CD14-positive monocyte (primary cell): ENCODE results near the gene ZBTB7C. TPM values are rescaled to one million over a fixed set of nuclear protein-coding genes. Genes with fewer than 3 reads are reported as not detected.

Experiments used
- DNase-seq, 3 donors: peaks; one replicate each; pipeline ENCODE4 v3.0.0-alpha.2; 2011 to 2022
- H2AFZ ChIP-seq: 2 replicates; pipeline ENCODE4 v1.6.0; 2012; ENCODE audit warnings: mild to moderate bottlenecking, low read depth, low read length, inconsistent platforms; ENCODE audit not compliant: insufficient read depth, poor library complexity, severe bottlenecking
- H3K27ac ChIP-seq, 2 donors: 1 replicate in 1 of 2; 2 replicates in 1 of 2; pipeline ENCODE4 v1.5.1; 2012 to 2013; ENCODE audit warnings: low read length in 2 of 2, control low read depth in 1 of 2, inconsistent platforms in 1 of 2, low read depth in 1 of 2, mild to moderate bottlenecking in 1 of 2
- H3K27me3 ChIP-seq, 2 donors: one replicate each; pipeline versions ENCODE4 v1.6.0 to v1.6.1; 2011 to 2013; ENCODE audit warnings: low read length in 2 of 2; ENCODE audit not compliant: control insufficient read depth in 2 of 2, insufficient read depth in 2 of 2
- H3K36me3 ChIP-seq, 2 donors: replicated peaks in 1 of 2; 1 replicate in 1 of 2; 2 replicates in 1 of 2; pipeline versions ENCODE4 v1.5.1 to v1.6.1; 2012 to 2013; ENCODE audit warnings: low read length in 2 of 2, control low read depth in 1 of 2, inconsistent platforms in 1 of 2, mild to moderate bottlenecking in 1 of 2; ENCODE audit not compliant: insufficient read depth in 2 of 2, control insufficient read depth in 1 of 2
- H3K4me1 ChIP-seq, 2 donors: 1 replicate in 1 of 2; 2 replicates in 1 of 2; pipeline versions ENCODE4 v1.5.1 to v1.6.1; 2012 to 2013; ENCODE audit warnings: low read length in 2 of 2, control low read depth in 1 of 2, inconsistent platforms in 1 of 2, mild to moderate bottlenecking in 1 of 2, moderate library complexity in 1 of 2; ENCODE audit not compliant: insufficient read depth in 2 of 2, control insufficient read depth in 1 of 2
- H3K4me2 ChIP-seq: replicated peaks from 2 replicates; pipeline ENCODE3; 2012; ENCODE audit warnings: low read length, moderate library complexity, mild to moderate bottlenecking; ENCODE audit not compliant: poor library complexity, severe bottlenecking; ENCODE audit errors: extremely low read depth
- H3K4me3 ChIP-seq, 3 experiments: fragments of 200-600 bp in 1 of 3; sonication (generic) in 1 of 3; replicated peaks in 1 of 3; 1 replicate in 2 of 3; 2 replicates in 1 of 3; pipeline ENCODE4 v1.5.1; 2011 to 2013; ENCODE audit warnings: low read length in 3 of 3, mild to moderate bottlenecking in 3 of 3, control low read depth in 2 of 3, low read depth in 2 of 3, inconsistent platforms in 1 of 3, moderate library complexity in 1 of 3
- H3K79me2 ChIP-seq: 2 replicates; pipeline ENCODE4 v1.6.0; 2012; ENCODE audit warnings: mild to moderate bottlenecking, control low read depth, inconsistent platforms, low read length, moderate library complexity; ENCODE audit not compliant: insufficient read depth
- H3K9ac ChIP-seq: 2 replicates; pipeline ENCODE4 v1.6.0; 2017; ENCODE audit warnings: low read length, mild to moderate bottlenecking; ENCODE audit not compliant: insufficient read depth, poor library complexity, severe bottlenecking
- H3K9me3 ChIP-seq, 2 donors: replicated peaks in 1 of 2; 1 replicate in 1 of 2; 2 replicates in 1 of 2; pipeline versions ENCODE4 v1.5.1 to v1.6.1; 2012 to 2013; ENCODE audit warnings: low read length in 2 of 2, control low read depth in 1 of 2; ENCODE audit not compliant: control insufficient read depth in 1 of 2, insufficient read depth in 1 of 2
- H4K20me1 ChIP-seq: 2 replicates; pipeline ENCODE4 v1.6.0; 2012; ENCODE audit warnings: mild to moderate bottlenecking, low read length, control low read depth, moderate library complexity; ENCODE audit not compliant: insufficient read depth
- H3K27ac Mint-ChIP-seq, 7 donors: one replicate each; pipeline ENCODE4 v1.8.0; 2020; ENCODE audit warnings: mild to moderate bottlenecking in 7 of 7, mixed read lengths in 7 of 7, moderate library complexity in 6 of 7, inconsistent platforms in 2 of 7
- H3K27me3 Mint-ChIP-seq, 3 donors: one replicate each; pipeline ENCODE4 v1.8.0; 2021 to 2022; ENCODE audit warnings: low read depth in 3 of 3, mild to moderate bottlenecking in 3 of 3, mixed read lengths in 3 of 3, moderate library complexity in 3 of 3, inconsistent platforms in 1 of 3
- H3K36me3 Mint-ChIP-seq, 2 donors: one replicate each; pipeline ENCODE4 v1.8.0; 2020; ENCODE audit warnings: mixed read lengths in 2 of 2, inconsistent platforms in 1 of 2, mild to moderate bottlenecking in 1 of 2
- H3K4me1 Mint-ChIP-seq: one replicate; pipeline ENCODE4 v1.8.0; 2020; ENCODE audit warnings: mild to moderate bottlenecking, mixed read lengths
- H3K4me3 Mint-ChIP-seq, 2 donors: one replicate each; pipeline ENCODE4 v1.8.0; 2020; ENCODE audit warnings: mild to moderate bottlenecking in 2 of 2, mixed read lengths in 2 of 2, moderate library complexity in 1 of 2
- H3K9me3 Mint-ChIP-seq, 7 donors: one replicate each; pipeline ENCODE4 v1.8.0; 2020 to 2022; ENCODE audit warnings: mixed read lengths in 7 of 7, mild to moderate bottlenecking in 6 of 7, moderate library complexity in 6 of 7, inconsistent platforms in 2 of 7
- WGBS: methylation state at CpG from one replicate; pipeline ENCODE4 v1.1.5; 2013; ENCODE audit warnings: missing lambda C conversion rate; ENCODE audit not compliant: insufficient coverage; 5-methylcytosine and 5-hydroxymethylcytosine counted together
- intact Hi-C, 2 donors: fragments of 100-400 bp; cut with micrococcal nuclease; formaldehyde crosslinking; loops; one replicate each; pipeline versions ENCODE4 v1.15.0 to v1.15.1; 2023
- polyA plus RNA-seq, 3 donors: library from polyadenylated mRNA; depleted of rRNA in 1 of 3; unstranded in 2 of 3; stranded (reverse) in 1 of 3; fragments of 300-500 nt in 2 of 3; fragments of >200 nt in 1 of 3; fragmentation: Illumina TruSeq in 2 of 3; gene quantifications; 1 replicate in 2 of 3; 2 replicates in 1 of 3; pipeline ENCODE4 v1.2.3, GENCODE V29; 2012 to 2021
- TF ChIP-seq, protein P1 (sequence below): fragments of 200-600 bp; IDR thresholded peaks from one replicate; pipeline ENCODE4 v1.8.0; 2022; ENCODE audit warnings: antibody characterized with exemption, mild to moderate bottlenecking

The ZBTB7C gene
- polyA plus RNA-seq, 3 donors = 0.03 to 0.09 TPM; not detected in 1

DNA sequence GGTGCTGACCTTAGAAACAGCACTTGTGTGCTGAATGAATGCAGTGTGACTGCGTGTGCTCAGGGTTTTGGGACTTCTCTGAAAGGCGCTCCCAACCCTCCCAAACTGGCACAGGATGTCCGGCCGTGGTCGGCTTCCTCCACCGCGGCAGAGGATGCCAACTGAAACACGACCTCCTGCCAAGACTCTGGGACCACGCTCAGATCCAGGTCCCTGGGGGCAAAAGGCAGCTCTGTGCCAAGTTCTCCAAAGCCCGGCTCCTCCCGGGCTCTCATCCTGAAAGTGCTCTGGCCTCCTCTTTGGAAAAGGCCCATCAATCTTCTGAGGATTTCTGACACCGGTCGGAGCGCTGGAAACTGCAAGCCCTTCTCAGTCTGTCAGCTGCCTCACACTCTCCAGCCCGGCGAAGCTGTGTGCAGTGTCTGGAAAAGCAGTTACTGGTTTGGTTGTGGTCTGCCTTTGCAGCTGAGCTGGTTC, 32.3 kb upstream of the ZBTB7C start:
- intact Hi-C loops = loop anchor here (10.0 kb wide), 2 partner anchors 207 to 417 kb away; no protein-coding TSS in a partner anchor
- Histone ChIP-seq H2AFZ (no peak overlapping the region), H3K9ac (no peak overlapping the region), H3K4me3 (no peak overlapping the region), H3K27me3 (peaks cover 18 to 28% of the 10 kb centered on the region in 2 donors), H3K4me1 (peaks cover 1 to 2% of the 10 kb centered on the region in 2 donors), H3K4me2 (no peak overlapping the region), H4K20me1 (no peaks in the 10 kb centered on the region), H3K9me3 (no peaks in the 10 kb centered on the region), H3K36me3 (no peaks in the 10 kb centered on the region), H3K79me2 (no peaks in the 10 kb centered on the region), H3K27ac (no peak overlapping the region)
- Mint-ChIP-seq H3K27me3 (peaks cover 24 to 45% (median 28%) of the 10 kb centered on the region in 3 donors), H3K9me3 (no peaks in the 10 kb centered on the region), H3K36me3 (no peaks in the 10 kb centered on the region), H3K27ac (no peak overlapping the region), H3K4me1 (peaks cover 11% of the 10 kb centered on the region), H3K4me3 (peak overlapping the region in 1 of 2 donors; percentile 33)
- no peak for DNase-seq
- 18% methylated on average over 12 of the region's 16 CpGs for WGBS
- TF ChIP-seq, protein P1, sequence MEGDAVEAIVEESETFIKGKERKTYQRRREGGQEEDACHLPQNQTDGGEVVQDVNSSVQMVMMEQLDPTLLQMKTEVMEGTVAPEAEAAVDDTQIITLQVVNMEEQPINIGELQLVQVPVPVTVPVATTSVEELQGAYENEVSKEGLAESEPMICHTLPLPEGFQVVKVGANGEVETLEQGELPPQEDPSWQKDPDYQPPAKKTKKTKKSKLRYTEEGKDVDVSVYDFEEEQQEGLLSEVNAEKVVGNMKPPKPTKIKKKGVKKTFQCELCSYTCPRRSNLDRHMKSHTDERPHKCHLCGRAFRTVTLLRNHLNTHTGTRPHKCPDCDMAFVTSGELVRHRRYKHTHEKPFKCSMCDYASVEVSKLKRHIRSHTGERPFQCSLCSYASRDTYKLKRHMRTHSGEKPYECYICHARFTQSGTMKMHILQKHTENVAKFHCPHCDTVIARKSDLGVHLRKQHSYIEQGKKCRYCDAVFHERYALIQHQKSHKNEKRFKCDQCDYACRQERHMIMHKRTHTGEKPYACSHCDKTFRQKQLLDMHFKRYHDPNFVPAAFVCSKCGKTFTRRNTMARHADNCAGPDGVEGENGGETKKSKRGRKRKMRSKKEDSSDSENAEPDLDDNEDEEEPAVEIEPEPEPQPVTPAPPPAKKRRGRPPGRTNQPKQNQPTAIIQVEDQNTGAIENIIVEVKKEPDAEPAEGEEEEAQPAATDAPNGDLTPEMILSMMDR = no peak

DNA sequence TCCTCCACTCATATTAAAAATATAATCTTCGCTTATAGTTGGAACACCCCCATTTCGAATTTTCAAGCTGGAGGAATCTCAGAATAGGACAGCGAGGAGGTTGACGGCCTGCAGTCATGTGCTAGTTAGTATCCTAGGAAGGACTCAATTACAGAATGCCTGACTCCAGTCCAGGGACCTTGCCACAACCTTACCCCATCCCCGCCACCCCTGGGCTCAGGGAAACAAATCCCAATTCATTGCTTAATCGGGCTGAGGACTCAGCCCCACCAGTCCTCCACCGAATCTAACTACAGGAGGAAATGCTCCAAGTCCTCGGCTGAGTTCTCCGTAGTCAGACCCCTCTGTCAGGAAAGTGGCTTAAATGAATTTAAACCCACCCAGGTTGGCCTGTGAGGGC, 31.7 kb upstream of the ZBTB7C start:
- H3K4me1 ChIP-seq = no peaks in the 10 kb centered on the region
- WGBS = 80% methylated on average over 4 of the region's 9 CpGs
- no peaks in the 10 kb centered on the region for H4K20me1 ChIP-seq
- no peak overlapping the region for H3K4me2 ChIP-seq
- DNase-seq = no peak
- no peak overlapping the region for H3K4me3 ChIP-seq
- no peak overlapping the region for H3K27ac ChIP-seq
- H3K27me3 Mint-ChIP-seq = peaks cover 24 to 45% (median 29%) of the 10 kb centered on the region in 3 donors
- H3K79me2 ChIP-seq = no peaks in the 10 kb centered on the region
- intact Hi-C loops = loop anchor here (10.0 kb wide), 2 partner anchors 206 to 416 kb away; no protein-coding TSS in a partner anchor
- H3K36me3 Mint-ChIP-seq = no peaks in the 10 kb centered on the region
- H3K27ac Mint-ChIP-seq = no peak overlapping the region
- peaks cover 18 to 28% of the 10 kb centered on the region in 2 donors for H3K27me3 ChIP-seq
- no peaks in the 10 kb centered on the region for H3K36me3 ChIP-seq
- no peak overlapping the region for H3K9ac ChIP-seq
- H3K9me3 Mint-ChIP-seq = no peaks in the 10 kb centered on the region
- TF ChIP-seq, protein P1 = no peak
- H3K9me3 ChIP-seq = no peaks in the 10 kb centered on the region
- no peak overlapping the region for H3K4me3 Mint-ChIP-seq
- H3K4me1 Mint-ChIP-seq = peaks cover 8% of the 10 kb centered on the region
- H2AFZ ChIP-seq = no peak overlapping the region
